Endometrium (tissue), 2 donors: ENCODE measurements around the gene PCDHA5.
"Not testable (repeated sequence)": the region's sequence is repeated elsewhere in the genome, so short reads cannot be mapped to it uniquely, and the experiment has no call there.

Experiments
- FAIRE-seq: peaks from 2 replicates; lab custom pipeline; 2012; peaks lifted over from hg19 to GRCh38; lab: Jason Lieb, UNC
- donor health status: control.
- donor health status: control.

The PCDHA5 gene

DNA sequence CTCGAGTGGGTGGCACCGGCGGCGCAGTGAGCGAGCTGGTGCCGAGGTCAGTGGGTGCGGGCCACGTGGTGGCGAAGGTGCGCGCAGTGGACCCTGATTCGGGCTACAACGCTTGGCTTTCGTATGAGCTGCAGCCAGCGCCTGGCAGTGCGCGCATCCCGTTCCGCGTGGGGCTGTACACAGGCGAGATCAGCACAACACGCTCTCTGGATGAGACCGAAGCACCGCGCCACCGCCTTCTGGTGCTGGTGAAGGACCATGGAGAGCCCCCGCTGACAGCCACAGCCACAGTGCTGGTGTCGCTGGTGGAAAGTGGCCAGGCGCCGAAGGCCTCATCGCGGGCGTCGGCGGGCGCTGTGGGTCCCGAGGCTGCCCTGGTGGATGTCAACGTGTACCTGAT lies 2.1 kb downstream of the PCDHA5 start:
- no peak for FAIRE-seq

DNA sequence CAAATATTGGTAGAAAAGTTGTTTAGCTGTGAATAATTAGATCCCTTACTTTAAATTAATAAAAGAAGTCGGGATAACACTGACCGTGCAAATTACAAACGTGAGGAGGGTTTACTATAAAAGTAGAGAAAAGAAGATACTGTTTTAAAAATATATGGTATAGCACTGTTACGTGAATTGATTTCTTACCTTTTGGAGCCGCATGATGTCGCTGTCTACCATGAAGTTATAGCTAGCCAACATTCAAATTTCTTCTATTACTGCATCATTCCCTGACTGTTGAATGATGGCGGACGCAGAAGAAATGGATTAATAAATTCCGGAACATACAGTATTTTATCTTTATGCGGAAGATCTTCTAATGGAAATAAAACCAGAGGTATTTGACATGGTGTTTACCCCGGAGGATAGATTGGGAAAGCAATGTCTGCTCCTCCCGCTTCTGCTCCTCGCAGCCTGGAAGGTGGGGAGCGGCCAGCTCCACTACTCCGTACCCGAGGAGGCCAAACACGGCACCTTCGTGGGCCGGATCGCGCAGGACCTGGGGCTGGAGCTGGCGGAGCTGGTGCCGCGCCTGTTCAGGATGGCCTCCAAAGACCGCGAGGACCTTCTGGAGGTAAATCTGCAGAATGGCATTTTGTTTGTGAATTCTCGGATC lies 6.4 kb downstream of the PCDHA5 start, which contains the start of gene PCDHA6:
TSS of gene PCDHA6 (plus strand) at position 257 of the 658 bp plus-strand sequence. CDS start at position 389, 132 bp downstream.
- no peak for FAIRE-seq

DNA sequence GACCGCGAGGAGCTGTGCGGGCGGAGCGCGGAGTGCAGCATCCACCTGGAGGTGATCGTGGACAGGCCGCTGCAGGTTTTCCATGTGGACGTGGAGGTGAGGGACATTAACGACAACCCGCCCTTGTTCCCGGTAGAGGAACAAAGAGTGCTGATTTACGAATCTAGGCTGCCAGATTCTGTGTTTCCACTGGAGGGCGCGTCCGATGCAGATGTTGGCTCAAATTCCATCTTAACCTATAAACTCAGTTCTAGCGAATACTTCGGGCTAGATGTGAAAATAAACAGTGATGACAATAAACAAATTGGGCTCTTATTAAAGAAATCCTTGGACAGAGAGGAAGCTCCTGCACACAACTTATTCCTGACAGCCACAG lies 6.9 kb downstream of the PCDHA5 start:
- FAIRE-seq = no peak

DNA sequence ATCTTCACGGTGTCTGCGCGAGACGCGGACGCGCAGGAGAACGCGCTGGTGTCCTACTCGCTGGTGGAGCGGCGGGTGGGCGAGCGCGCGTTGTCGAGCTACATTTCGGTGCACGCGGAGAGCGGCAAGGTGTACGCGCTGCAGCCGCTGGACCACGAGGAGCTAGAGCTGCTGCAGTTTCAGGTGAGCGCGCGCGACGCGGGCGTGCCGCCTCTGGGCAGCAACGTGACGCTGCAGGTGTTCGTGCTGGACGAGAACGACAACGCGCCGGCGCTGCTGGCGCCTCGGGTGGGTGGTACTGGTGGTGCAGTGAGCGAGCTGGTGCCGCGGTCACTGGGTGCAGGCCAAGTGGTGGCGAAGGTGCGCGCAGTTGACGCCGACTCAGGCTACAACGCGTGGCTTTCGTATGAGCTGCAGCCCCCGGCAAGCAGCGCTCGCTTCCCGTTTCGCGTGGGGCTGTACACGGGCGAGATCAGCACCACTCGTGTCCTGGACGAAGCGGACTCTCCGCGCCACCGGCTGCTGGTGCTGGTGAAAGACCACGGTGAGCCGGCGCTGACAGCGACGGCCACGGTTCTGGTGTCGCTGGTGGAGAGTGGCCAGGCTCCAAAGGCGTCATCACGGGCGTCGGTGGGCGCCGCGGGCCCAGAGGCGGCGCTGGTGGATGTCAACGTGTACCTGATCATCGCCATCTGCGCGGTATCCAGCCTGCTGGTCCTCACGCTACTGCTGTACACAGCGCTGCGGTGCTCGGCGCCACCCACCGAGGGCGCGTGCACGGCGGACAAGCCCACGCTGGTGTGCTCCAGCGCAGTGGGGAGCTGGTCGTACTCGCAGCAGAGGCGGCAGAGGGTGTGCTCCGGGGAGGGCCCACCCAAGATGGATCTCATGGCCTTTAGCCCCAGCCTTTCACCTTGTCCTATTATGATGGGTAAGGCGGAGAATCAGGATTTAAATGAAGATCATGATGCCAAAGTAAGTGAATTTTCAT lies 8.4 kb downstream of the PCDHA5 start:
- FAIRE-seq = not testable (repeated sequence)

DNA sequence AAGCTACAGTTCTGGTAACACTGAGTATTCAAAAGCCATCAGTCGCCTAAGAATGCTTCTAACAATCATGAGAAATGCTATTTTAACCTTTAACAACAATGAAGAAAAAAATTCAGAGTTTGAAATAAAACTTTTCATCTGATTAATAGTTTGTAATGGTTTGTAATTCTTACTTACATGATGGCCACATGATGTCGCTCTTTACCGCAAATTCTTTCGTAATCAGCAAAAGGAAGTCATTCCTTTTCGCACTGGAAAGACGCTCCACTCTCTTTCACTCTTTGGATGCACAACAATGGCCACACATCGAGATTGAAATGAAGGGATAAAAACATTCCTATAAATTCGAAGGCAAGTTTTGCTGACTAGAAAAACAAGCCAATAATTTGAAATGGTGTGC lies 12.6 kb downstream of the PCDHA5 start, which contains the start of gene PCDHA7:
TSS of gene PCDHA7 (plus strand) at position 277 of the 400 bp plus-strand sequence. CDS start at position 392, 115 bp downstream.
- FAIRE-seq = no peak

DNA sequence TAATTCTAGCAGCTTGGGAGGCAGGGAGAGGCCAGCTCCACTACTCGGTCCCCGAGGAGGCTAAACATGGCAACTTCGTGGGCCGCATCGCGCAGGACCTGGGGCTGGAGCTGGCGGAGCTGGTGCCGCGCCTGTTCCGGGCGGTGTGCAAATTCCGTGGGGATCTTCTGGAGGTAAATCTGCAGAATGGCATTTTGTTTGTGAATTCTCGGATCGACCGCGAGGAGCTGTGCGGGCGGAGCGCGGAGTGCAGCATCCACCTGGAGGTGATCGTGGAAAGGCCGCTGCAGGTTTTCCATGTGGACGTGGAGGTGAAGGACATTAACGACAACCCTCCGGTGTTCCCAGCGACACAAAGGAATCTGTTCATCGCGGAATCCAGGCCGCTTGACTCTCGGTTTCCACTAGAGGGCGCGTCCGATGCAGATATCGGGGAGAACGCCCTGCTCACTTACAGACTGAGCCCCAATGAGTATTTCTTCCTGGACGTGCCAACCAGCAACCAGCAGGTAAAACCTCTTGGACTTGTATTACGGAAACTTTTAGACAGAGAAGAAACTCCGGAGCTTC lies 13.1 kb downstream of the PCDHA5 start:
- not testable (repeated sequence) for FAIRE-seq

DNA sequence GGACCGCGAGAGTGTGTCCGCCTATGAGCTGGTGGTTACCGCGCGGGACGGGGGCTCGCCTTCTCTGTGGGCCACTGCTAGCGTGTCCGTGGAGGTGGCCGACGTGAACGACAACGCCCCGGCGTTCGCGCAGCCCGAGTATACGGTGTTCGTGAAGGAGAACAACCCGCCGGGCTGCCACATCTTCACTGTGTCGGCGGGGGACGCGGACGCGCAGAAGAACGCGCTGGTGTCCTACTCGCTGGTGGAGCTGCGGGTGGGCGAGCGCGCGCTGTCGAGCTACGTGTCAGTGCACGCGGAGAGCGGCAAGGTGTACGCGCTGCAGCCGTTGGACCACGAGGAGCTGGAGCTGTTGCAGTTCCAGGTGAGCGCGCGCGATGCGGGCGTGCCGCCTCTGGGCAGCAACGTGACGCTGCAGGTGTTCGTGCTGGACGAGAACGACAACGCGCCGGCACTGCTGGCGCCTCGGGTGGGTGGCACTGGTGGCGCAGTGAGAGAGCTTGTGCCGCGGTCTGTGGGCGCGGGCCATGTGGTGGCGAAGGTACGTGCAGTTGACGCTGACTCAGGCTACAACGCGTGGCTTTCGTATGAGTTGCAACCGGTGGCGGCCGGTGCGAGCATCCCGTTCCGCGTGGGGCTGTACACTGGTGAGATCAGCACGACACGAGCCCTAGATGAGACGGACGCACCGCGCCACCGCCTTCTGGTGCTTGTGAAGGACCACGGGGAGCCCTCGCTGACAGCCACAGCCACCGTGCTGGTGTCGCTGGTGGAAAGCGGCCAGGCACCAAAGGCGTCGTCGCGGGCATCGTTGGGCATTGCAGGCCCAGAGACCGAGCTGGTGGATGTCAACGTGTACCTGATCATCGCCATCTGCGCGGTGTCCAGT lies 14.5 kb downstream of the PCDHA5 start:
- no peak for FAIRE-seq

DNA sequence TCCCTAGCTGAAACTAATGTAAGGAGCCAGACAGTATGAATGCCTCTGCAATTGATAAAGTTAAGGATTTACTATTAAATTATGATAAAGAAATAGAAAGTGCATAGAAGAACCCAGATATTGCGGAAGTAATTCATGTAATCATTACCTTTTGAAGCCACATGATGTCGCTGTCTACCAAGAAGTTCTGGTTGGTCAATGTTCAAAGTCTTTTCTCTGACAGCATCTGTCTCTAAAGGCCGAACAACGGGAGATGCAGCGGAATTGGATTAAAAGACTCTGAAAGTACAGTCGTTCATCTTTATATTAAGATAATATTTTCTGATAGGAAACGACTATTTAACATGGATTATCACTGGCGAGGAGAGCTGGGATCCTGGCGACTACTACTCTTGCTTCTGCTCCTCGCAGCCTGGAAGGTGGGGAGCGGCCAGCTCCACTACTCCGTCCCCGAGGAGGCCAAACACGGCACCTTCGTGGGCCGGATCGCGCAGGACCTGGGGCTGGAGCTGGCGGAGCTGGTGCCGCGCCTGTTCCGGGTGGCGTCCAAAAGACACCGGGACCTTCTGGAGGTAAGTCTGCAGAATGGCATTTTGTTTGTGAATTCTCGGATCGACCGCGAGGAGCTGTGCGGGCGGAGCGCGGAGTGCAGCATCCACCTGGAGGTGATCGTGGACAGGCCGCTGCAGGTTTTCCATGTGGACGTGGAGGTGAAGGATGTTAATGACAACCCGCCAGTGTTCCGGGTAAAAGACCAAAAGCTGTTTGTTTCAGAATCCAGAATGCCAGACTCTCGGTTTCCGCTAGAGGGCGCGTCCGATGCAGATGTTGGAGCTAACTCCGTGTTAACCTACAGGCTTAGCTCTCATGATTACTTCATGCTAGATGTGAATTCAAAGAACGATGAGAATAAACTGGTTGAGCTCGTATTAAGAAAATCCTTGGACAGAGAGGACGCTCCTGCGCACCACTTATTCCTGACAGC lies 19.9 kb downstream of the PCDHA5 start, which contains the start of gene PCDHA8:
TSS of gene PCDHA8 (plus strand) at position 210 of the 985 bp plus-strand sequence. CDS start at position 345, 135 bp downstream.
- FAIRE-seq = no peak

DNA sequence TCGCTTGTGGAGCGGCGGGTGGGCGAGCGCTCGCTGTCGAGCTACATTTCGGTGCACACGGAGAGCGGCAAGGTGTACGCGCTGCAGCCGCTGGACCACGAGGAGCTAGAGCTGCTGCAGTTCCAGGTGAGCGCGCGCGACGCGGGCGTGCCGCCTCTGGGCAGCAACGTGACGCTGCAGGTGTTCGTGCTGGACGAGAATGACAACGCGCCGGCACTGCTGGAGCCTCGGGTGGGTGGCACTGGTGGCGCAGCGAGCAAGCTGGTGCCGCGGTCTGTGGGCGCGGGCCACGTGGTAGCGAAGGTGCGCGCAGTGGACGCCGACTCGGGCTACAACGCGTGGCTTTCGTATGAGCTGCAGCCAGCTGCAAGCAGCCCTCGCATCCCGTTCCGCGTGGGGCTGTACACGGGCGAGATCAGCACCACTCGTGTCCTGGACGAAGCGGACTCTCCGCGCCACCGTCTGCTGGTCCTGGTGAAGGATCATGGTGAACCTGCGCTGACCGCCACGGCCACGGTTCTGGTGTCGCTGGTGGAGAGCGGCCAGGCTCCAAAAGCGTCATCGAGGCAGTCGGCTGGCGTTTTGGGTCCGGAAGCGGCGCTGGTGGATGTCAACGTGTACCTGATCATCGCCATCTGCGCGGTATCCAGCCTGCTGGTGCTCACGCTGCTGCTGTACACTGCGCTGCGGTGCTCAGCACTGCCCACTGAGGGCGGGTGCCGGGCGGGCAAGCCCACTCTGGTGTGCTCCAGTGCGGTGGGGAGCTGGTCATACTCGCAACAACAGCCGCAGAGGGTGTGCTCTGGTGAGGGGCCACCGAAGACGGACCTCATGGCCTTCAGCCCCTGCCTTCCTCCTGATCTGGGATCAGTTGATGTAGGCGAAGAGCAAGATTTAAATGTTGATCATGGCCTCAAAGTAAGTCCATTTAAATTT lies 21.7 kb downstream of the PCDHA5 start:
- FAIRE-seq = no peak

DNA sequence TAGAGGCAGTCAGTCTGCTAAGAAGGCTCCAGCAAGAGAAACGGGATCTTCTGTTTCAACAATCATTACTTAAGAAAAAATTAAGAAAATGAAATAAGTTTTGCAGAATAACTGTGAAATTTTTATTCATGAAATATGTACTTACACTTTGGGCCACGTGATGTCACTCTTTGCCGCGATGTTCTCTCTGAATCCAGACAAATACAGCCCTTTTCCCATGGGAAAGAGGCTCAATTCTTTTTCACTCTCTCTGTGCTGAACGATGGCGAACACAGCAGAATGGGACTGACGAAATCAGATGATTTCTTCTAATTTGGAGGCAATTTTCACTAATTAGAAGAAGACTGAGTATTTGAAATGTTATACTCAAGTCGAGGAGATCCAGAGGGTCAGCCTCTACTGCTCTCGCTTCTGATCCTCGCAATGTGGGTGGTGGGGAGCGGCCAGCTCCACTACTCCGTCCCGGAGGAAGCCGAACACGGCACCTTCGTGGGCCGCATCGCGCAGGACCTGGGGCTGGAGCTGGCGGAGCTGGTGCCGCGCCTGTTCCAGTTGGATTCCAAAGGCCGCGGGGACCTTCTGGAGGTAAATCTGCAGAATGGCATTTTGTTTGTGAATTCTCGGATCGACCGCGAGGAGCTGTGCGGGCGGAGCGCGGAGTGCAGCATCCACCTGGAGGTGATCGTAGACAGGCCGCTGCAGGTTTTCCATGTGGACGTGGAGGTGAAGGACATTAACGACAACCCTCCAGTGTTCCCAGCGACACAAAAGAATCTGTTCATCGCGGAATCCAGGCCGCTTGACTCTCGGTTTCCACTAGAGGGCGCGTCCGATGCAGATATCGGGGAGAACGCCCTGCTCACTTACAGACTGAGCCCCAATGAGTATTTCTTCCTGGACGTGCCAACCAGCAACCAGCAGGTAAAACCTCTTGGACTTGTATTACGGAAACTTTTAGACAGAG lies 27.0 kb downstream of the PCDHA5 start, which contains the start of gene PCDHA9:
TSS of gene PCDHA9 (plus strand) at position 244 of the 964 bp plus-strand sequence. CDS start at position 358, 114 bp downstream.
- not testable (repeated sequence) for FAIRE-seq

DNA sequence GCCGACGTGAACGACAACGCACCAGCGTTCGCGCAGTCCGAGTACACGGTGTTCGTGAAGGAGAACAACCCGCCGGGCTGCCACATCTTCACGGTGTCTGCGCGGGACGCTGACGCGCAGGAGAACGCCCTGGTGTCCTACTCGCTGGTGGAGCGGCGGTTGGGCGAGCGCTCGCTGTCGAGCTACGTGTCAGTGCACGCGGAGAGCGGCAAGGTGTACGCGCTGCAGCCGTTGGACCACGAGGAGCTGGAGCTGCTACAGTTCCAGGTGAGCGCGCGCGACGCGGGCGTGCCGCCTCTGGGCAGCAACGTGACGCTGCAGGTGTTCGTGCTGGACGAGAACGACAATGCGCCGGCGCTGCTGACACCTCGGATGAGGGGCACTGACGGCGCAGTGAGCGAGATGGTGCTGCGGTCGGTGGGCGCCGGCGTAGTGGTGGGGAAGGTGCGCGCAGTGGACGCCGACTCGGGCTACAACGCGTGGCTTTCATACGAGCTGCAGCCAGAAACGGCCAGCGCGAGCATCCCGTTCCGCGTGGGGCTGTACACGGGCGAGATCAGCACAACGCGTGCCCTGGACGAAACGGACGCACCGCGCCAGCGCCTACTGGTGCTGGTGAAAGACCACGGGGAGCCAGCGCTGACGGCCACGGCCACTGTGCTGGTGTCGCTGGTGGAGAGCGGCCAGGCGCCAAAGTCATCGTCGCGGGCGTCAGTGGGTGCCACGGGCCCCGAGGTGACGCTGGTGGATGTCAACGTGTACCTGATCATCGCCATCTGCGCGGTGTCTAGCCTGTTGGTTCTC lies 28.6 kb downstream of the PCDHA5 start:
- not testable (repeated sequence) for FAIRE-seq

DNA sequence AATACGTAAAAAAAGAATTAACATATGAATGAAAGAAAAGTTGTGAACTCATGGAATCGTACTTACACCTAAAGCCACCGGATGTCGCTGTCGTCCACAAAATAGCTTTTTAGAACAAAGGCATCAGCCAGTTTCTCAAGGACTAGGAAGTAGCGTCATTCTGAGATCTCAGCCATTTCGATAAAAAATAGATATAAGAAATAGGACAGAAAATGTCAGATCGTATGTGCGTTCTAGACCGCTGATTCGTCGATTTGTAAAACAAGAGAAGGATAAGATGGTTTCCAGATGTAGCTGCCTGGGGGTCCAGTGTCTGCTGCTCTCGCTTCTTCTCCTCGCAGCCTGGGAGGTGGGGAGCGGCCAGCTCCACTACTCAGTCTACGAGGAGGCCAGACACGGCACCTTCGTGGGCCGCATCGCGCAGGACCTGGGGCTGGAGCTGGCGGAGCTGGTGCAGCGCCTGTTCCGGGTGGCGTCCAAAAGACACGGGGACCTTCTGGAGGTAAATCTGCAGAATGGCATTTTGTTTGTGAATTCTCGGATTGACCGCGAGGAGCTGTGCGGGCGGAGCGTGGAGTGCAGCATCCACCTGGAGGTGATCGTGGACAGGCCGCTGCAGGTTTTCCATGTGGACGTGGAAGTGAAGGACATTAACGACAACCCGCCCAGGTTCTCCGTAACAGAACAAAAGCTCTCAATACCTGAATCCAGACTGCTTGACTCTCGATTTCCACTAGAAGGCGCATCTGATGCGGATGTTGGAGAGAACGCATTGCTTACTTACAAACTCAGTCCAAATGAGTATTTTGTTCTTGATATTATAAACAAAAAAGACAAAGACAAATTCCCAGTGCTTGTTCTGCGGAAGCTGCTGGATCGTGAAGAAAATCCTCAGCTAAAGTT lies 34.6 kb downstream of the PCDHA5 start, which contains the start of gene PCDHA10:
TSS of gene PCDHA10 (plus strand) at position 126 of the 903 bp plus-strand sequence. CDS start at position 278, 152 bp downstream.
- FAIRE-seq = no peak

DNA sequence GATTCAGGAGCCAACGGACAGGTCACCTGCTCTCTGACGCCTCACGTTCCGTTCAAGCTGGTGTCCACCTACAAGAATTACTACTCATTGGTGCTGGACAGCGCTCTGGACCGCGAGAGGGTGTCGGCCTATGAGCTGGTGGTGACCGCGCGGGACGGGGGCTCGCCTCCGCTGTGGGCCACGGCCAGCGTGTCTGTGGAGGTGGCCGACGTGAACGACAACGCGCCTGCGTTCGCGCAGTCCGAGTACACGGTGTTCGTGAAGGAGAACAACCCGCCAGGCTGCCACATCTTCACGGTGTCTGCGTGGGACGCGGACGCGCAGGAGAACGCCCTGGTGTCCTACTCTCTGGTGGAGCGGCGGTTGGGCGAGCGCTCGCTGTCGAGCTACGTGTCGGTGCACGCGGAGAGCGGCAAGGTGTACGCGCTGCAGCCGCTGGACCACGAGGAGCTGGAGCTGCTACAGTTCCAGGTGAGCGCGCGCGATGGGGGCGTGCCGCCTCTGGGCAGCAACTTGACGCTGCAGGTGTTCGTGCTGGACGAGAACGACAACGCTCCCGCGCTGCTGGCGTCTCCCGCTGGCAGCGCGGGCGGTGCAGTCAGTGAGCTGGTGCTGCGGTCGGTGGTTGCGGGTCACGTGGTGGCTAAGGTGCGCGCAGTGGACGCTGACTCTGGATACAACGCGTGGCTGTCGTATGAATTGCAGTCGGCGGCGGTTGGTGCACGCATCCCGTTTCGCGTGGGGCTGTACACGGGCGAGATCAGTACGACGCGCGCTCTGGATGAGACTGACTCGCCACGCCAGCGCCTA lies 36.0 kb downstream of the PCDHA5 start:
- no peak for FAIRE-seq

DNA sequence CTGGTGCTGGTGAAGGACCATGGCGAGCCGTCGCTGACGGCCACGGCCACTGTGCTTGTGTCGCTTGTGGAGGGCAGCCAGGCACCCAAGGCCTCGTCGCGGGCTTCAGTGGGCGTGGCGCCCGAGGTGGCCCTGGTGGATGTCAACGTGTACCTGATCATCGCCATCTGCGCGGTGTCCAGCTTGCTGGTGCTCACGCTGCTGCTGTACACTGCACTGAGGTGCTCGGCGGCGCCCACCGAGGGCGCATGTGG lies 36.5 kb downstream of the PCDHA5 start:
- FAIRE-seq = no peak
